A673 (cell line): ENCODE measurements around the gene PDE6G. TPM values are rescaled to one million over a fixed set of nuclear protein-coding genes. Genes with fewer than 3 reads are reported as not detected.
A peak's percentile ranks its signal among the peaks of the same experiment; 100 is the strongest.

Experiments used
- BruUV-seq: library from RNA; stranded (reverse); fragments of 400-500 nt; replicated peaks from 2 replicates; lab custom pipeline; 2021; lab: Mats Ljungman, UMichigan
- CTCF ChIA-PET: fragments of 300-600 bp; sonication (Branson Sonifier 250); formaldehyde crosslinking; loops from one replicate; lab custom pipeline; 2022; ENCODE audit warnings: antibody characterized with exemption; lab: Charles Lee
- POLR2A ChIA-PET: fragments of 300-600 bp; sonication (Branson Sonifier 250); formaldehyde crosslinking; loops from one replicate; lab custom pipeline; 2022; ENCODE audit warnings: antibody characterized with exemption; ENCODE audit not compliant: low non-redundant PET; lab: Charles Lee
- DNase-seq: peaks from one replicate; pipeline ENCODE4 v3.0.0-alpha.2; 2015; ENCODE audit warnings: low spot score
- H3K27ac ChIP-seq: fragments of 200-600 bp; sonication (generic); 2 replicates; pipeline ENCODE4 v1.5.1; 2016; ENCODE audit warnings: mixed run types, low read depth, mild to moderate bottlenecking, mixed read lengths, antibody characterized with exemption, low read length; ENCODE audit not compliant: poor library complexity, severe bottlenecking
- H3K27me3 ChIP-seq: fragments of 200-600 bp; sonication (generic); replicated peaks from 2 replicates; pipeline ENCODE4 v1.6.1; 2017; ENCODE audit warnings: mixed run types, low read depth, mild to moderate bottlenecking, mixed read lengths, antibody characterized with exemption, low read length; ENCODE audit not compliant: insufficient read depth, poor library complexity
- H3K36me3 ChIP-seq: fragments of 200-600 bp; sonication (generic); 2 replicates; pipeline ENCODE4 v1.6.1; 2016; ENCODE audit warnings: mixed run types, mild to moderate bottlenecking, mixed read lengths, antibody characterized with exemption, low read length; ENCODE audit not compliant: insufficient read depth, poor library complexity, severe bottlenecking
- H3K4me1 ChIP-seq: fragments of 200-600 bp; sonication (generic); 2 replicates; pipeline ENCODE4 v1.6.1; 2017; ENCODE audit warnings: mixed run types, mild to moderate bottlenecking, mixed read lengths, antibody characterized with exemption, low read length; ENCODE audit not compliant: insufficient read depth, poor library complexity, severe bottlenecking
- H3K4me3 ChIP-seq: fragments of 200-600 bp; sonication (generic); 2 replicates; pipeline ENCODE4 v1.5.1; 2016; ENCODE audit warnings: low read depth, mixed run types, mild to moderate bottlenecking, mixed read lengths, low read length; ENCODE audit not compliant: poor library complexity, severe bottlenecking
- H3K9me3 ChIP-seq: fragments of 200-600 bp; sonication (generic); 2 replicates; pipeline ENCODE4 v1.6.1; 2016; ENCODE audit warnings: mixed run types, low read depth, mild to moderate bottlenecking, mixed read lengths, antibody characterized with exemption, low read length; ENCODE audit not compliant: poor library complexity, severe bottlenecking
- EZH2 ChIP-seq: fragments of 200-600 bp; sonication (generic); IDR thresholded peaks from 2 replicates; pipeline ENCODE4 v1.6.1; 2017; ENCODE audit warnings: borderline replicate concordance, low read depth, mild to moderate bottlenecking, mixed read lengths, antibody characterized with exemption, low read length; ENCODE audit not compliant: poor library complexity, severe bottlenecking
- intact Hi-C: fragments of 100-400 bp; cut with micrococcal nuclease; formaldehyde crosslinking; loops from one replicate; pipeline ENCODE4 v1.10.0; 2022; ENCODE audit not compliant: unreplicated experiment
- total RNA-seq: library from RNA; stranded (reverse); gene quantifications from 2 replicates; pipeline ENCODE4 v1.2.3, GENCODE V29; 2021
- TF ChIP-seq, protein P1 (sequence below): fragments of 300-800, 200-600 bp; sonication (generic); conservative IDR thresholded peaks from 2 replicates; pipeline ENCODE4 v1.5.1; 2017; ENCODE audit warnings: low read depth, mild to moderate bottlenecking, antibody characterized with exemption, low read length, moderate library complexity, mixed read lengths

PDE6G gene
- total RNA-seq, 1 experiment from 2014 or later = 0.43 TPM

GRCh38 chr17:81609541-81610311 is 46.6 kb downstream of the PDE6G start:
- H3K27me3 ChIP-seq = no peaks in the 10 kb centered on the region
- no peaks in the 10 kb centered on the region for H3K4me1 ChIP-seq
- intact Hi-C loops = loop anchor here (10.0 kb wide), 1 partner anchor 95 kb away; the partner anchor contains the start of gene ACTG1
- TF ChIP-seq, protein P1, sequence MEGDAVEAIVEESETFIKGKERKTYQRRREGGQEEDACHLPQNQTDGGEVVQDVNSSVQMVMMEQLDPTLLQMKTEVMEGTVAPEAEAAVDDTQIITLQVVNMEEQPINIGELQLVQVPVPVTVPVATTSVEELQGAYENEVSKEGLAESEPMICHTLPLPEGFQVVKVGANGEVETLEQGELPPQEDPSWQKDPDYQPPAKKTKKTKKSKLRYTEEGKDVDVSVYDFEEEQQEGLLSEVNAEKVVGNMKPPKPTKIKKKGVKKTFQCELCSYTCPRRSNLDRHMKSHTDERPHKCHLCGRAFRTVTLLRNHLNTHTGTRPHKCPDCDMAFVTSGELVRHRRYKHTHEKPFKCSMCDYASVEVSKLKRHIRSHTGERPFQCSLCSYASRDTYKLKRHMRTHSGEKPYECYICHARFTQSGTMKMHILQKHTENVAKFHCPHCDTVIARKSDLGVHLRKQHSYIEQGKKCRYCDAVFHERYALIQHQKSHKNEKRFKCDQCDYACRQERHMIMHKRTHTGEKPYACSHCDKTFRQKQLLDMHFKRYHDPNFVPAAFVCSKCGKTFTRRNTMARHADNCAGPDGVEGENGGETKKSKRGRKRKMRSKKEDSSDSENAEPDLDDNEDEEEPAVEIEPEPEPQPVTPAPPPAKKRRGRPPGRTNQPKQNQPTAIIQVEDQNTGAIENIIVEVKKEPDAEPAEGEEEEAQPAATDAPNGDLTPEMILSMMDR = no peak
- no peak for TF ChIP-seq EZH2
- DNase-seq = no peak
- POLR2A ChIA-PET = no interaction called here
- H3K9me3 ChIP-seq = no peaks in the 10 kb centered on the region
- H3K36me3 ChIP-seq = peaks cover 77% of the 10 kb centered on the region
- no TSS peak for BruUV-seq
- H3K27ac ChIP-seq = no peak overlapping the region
- CTCF ChIA-PET = no interaction called here
- no peak overlapping the region for H3K4me3 ChIP-seq

- intact Hi-C loops = loop anchor here (10.0 kb wide), 1 partner anchor 94 kb away; the partner anchor contains the start of gene ACTG1
These were observed 47.7 kb downstream of the PDE6G start for GRCh38 chr17:81608605-81609004.

DNA sequence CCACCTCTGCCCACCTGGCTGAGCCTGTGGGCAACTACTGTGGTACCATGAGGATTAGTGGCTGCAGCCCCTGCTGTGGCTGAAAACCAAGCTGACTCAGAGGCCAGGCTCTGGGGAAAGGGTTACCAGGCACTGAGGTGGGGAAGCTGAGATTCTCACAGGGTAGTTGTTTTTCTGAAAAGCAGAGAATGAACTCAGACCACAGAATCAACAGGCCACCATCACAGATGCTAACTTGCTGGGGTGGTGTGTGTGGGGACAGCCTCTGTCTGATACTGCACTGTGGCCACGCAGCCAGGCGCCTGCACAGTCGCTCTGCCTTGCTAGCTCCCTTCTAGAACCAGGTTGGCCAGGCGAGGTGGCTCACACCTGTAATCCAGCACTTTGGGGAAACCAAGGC is 48.3 kb downstream of the PDE6G start:
- Histone ChIP-seq H3K27ac (peak overlapping the region; percentile 19), H3K4me3 (no peak overlapping the region), H3K4me1 (no peaks in the 10 kb centered on the region), H3K27me3 (no peaks in the 10 kb centered on the region), H3K9me3 (no peaks in the 10 kb centered on the region), H3K36me3 (peaks cover 84% of the 10 kb centered on the region)
- POLR2A ChIA-PET = no interaction called here
- intact Hi-C loops = loop anchor here (10.0 kb wide), 1 partner anchor 93 kb away; the partner anchor contains the start of gene ACTG1
- DNase-seq = no peak
- CTCF ChIA-PET = no interaction called here
- BruUV-seq = no TSS peak
- TF ChIP-seq, protein P1 = no peak
- TF ChIP-seq EZH2 = no peak

More at GRCh38 chr17:81608605-81609004, 47.7 kb downstream of the PDE6G start:
- no peak for DNase-seq
- TF ChIP-seq EZH2 = no peak
- TF ChIP-seq, protein P1 = no peak
- no peak overlapping the region for H3K4me3 ChIP-seq
- POLR2A ChIA-PET = no interaction called here
- CTCF ChIA-PET = no interaction called here
- BruUV-seq = no TSS peak
- no peaks in the 10 kb centered on the region for H3K27me3 ChIP-seq
- no peaks in the 10 kb centered on the region for H3K4me1 ChIP-seq
- peaks cover 84% of the 10 kb centered on the region for H3K36me3 ChIP-seq
- H3K27ac ChIP-seq = no peak overlapping the region
- no peaks in the 10 kb centered on the region for H3K9me3 ChIP-seq
